ENCODE measurements around the gene RALB.
"Not testable (repeated sequence)": the region's sequence is repeated elsewhere in the genome, so short reads cannot be mapped to it uniquely, and the experiment has no call there.

The RALB gene

GRCh38 chr2:120225549-120226065 is 27.0 kb upstream of the RALB start:
- no peak for DNase-seq

DNA sequence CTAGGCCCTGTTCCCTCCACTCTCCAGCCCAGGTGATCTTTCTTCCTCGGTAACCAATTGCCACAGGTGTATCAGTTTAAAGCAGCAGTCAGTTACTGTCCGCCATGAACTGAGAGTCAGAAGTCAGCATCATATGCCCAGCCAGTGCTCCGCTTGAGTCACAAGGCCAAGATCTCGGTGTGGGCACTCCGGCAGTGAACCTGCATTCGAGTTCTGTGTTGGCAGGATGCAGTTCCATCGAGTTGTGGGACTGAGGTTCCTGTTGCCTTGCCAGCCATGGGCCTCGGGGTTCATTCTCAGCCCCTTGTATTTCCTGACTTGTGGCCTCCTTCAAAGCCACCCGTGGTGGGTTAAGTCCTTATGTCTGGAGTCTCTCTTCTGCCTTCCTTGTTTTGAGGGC is 26.3 kb upstream of the RALB start:
- DNase-seq, result no peak

DNA sequence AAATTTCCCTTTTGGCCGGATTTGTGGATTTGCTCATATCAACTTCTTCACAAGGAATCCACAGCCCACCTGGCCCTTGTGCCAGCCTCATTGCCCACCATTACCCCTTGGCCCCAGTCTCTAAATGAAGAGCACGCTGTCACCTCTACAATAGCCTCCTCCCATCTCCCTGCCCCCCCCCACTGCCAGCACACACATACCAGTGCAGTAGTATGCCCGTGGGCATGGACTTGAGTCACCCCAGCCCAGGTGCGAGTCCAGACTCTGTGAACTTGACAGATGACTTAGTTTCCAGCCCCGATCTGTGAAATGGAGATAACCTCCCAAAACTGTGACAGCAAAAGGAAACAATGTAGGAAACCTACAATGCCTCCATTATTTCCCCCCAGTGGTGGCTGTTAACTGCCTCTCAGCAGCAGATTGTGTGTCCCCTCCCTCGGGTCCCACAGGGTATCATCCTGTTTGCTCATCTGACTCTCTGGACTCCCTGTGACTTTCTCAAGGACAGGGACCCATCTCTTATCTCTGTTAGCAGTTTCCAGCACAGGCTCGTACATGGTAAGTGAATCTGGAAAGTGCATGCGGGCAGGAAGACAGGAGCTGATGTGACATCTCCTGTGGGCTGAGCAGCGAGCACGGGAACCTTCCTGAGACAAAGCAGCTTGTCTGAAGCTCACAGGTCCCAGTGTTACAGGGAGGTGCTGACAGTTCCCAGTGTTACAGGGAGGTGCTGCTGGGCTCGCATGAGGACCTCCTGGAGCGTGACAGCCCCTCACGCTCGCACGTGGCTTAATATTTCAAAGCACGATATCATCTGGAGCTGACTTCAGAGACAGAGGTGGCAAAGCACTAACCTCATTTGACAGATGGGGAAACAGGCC is 25.3 kb upstream of the RALB start:
- no peak for DNase-seq

DNA sequence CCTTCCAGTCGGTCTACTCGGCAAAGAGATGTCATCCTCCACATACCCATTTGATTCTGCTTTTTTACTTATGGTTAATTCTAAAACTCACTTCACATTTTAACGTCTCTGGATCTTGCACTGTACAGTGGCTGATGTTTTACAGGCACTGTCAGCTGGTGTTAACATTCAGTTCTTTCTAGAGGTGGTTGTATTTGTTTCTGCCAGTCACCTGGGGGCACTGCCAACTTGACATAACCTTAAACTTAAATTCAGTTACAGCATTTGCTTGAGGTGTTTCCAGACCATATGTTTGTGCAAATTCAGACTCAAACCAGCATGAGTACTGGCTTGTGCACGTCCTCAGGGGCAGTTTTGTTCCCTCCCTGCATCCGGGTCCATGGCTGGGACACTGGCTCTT is 24.1 kb upstream of the RALB start:
- no peak for DNase-seq

- DNase-seq, result no peak
These were observed 23.3 kb upstream of the RALB start for GRCh38 chr2:120229341-120229740.

DNA sequence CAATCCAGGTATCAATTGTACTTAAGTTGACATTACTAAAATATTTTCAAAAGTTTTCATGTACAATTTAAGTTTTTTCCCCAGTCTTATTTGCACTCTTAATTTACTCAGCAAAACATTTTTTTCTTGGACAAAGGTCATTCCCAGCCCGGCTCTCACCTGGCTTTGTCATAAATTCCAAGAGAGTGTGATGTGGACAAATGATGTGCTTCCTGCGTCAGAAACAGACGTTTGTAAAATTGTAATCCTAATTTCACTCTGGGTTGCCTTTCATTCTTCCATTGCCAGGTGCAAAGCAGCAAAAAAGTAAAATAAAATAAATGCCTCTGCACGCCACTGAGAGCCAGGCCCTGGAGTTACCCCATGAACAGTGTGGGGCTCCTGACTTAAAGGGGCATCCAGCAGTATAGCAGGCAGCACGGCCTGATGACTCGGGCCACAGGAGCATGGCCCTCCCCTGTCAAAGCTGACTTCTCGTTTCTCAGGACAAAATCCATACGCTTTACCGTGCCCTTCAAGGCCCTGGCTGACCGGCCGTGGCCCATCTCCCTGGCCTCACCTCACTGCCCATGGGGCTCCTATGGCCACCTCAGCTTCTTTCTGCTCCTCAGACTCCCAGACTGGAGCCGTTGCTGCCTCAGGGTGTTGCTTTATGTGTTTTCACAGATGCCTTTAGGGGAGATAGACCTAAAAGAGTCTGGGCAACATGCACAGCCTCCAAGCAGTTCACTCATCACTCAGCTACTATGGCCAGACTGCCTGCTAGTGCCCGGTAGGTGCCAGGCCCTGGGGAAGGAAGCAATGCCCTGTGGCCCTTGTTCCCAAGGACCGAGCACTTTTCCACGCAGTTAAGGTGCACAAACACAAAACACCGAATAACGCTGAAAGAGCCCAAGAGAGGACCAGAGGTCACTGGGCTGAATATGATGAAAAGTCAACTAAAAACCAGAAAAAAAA is 21.9 kb upstream of the RALB start:
- DNase-seq, result no peak

GRCh38 chr2:120231564-120231973 is 21.1 kb upstream of the RALB start:
- DNase-seq, result no peak

DNA sequence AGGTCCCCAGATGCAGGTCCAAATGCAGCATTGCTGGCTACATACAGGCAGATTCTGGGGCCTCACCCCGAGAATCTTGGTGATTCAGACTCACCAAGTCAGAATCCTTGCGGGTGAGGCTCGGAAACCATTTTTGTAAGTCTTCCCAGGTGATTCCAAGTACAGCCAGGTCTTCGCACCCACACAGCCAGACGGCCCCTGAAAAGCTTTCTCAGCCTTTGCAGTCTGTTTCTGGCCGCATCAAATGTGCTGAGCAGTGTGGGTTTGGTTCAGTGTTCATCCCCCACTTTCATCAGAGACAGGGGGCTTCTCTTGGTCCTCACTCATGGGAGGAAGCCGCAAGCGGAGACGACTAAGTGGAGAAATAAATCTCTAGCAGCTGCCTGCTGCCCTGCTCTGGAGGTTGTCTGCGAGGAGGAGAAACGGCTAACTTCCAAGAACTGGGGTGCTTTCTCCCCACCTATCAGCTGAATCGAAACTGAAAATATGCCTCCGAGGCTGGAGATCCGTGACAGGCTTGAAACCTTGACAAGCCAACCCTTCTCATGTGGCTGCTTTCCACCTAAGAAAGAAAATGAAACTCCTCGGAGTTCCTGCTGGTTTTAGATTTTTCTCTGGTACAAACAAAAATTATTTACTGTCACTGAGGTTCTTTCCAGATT is 20.5 kb upstream of the RALB start:
- DNase-seq, result no peak

- no peak for DNase-seq
These were observed 19.4 kb upstream of the RALB start for GRCh38 chr2:120233292-120233691.

GRCh38 chr2:120235158-120235557 is 17.5 kb upstream of the RALB start:
- not testable (repeated sequence) for DNase-seq

- no peak for DNase-seq
These were observed 17.0 kb upstream of the RALB start for GRCh38 chr2:120235681-120236080.

GRCh38 chr2:120236316-120236715 is 16.3 kb upstream of the RALB start:
- no peak for DNase-seq

DNA sequence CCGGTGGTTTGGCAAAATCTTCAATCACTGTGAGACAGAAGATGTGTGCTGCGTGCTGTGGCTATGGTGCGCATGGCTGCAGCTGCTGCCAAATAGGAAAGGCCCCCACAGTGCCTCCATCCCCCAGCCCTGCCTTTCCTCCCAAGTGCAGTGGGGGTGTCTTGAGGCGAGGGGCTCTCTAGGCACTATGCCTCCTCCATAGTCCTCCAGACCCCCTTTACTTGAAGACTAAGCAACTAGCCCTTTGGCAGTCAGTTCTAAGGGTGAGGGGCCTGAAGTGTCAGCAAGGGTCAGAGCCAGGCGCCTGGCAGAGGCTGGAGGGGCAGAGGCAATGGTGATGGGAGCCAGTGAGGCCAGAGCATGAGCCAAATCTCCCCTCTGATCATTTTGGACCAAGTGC is 15.9 kb upstream of the RALB start:
- no peak for DNase-seq

DNA sequence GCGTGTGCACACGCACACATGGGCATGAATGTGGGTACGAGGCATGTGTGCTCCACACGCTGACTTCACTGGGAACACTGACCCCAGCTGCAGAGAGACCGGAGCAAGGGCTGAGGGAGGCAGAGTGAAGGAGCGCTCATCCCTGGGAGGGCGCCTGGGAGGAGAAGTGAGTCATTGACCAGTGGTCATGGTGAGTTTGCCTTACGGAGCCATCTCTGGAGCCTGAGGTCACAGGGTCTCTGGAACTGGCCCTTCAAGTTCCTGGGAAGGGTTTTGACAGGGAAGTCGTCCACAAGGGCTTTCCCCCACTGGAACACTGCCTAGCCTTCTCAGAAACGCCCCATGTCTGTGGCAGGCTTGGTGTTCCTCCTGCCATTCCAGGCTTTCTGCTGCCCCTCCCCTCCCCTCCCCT is 15.2 kb upstream of the RALB start:
- no peak for DNase-seq

DNA sequence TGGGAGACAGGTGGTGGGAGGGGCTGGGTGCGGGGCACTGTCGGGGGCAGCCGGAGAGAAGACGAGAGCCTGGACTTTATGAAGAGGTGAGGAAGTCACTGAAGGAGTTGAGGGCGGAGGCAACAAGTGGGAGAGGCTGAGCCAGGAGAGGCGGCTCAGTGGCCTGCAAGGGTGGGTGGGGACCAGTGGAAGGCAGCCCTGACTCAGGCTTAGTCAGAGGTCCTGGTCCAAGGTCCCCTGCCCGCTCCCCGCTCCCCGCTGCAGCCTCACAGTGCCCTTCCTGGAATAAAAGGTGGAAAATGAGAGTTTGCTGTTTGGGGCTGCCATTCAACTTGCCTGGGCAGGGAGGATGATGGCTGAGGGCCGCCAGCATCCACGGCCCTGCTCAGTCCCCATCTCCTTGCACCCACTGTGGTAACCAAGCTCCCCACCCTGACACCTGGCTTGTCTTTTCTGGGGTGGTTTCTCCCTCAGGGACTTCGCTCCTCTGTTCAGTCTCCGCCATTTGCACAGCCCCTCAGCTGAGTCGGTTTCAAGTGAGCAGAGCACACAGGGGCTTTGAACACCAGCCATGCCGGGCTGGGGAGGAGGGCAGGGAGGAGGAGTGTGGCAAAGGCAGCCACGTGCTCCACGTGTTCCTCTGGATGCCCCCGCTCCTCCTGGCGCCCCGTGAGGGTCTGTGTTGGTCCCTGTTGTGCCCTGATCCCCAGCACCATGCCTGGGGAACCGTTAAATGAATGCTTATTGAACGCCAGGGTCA is 13.7 kb upstream of the RALB start:
- DNase-seq, result peak; percentile 72

- DNase-seq, result peak; percentile 48
These were observed 13.0 kb upstream of the RALB start for GRCh38 chr2:120239488-120240287.

DNA sequence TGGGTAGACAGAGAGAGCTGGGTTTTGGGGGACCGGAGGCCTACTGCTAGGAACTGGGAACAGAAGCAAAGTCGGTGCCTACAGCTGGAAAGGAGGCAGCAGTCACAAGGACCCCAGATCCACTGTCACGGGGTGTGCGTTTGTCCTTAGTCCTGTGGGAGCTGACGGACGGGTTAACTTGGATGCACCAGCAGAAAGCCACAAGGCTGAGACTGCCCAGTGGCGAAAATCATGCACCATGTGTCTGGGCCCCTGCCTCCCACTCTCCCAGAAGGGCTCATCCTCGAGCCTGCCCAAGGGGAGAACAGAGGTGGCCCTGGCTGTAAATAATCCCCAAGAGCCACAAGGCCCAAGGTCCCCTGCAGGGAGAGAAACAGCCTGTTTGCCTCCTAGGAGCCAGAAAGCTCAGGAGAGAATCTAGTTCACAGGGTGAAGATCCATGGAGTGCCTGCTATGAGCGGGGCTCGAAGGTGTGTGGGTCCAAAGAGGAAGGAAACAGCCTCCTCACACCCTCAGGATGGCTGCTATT is 11.7 kb upstream of the RALB start:
- DNase-seq, result no peak

DNA sequence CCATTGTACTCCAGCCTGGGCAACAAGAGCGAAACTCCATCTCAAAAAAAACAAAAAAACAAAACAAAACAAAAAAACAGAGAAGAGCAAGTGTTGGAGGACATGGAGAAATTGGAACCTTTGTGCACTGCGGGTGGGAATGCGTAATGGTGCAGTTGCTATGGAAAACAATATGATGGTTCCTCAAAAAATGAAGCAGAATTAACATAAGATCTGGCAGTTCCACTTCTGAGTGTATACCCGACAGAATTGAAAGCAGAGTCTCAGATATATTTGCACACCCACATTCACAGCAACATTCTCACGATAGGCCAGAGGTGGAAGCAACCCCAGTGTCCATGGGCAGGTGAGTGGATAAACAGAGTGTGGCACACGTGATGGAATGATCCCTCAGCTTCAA is 11.0 kb upstream of the RALB start:
- DNase-seq, result no peak

DNA sequence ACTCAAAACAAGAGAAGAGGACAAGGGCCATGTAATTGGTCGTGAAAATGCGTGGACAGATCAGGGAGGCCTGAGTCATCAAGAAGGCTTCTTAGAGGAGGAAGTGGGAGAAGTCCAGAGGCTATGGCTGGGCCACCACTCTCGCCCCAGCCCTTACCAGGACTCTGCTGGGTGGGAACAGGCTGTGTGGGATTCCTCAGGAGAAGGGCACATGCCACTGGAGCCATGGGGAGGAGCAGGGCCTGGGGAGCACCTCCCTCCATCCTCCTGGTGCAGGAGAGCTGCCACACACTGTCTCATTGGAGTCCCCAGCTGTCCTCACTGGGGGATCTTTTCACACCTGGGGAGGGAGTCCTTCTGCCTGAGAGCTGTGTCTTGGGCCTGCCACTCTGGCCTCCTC is 9.4 kb upstream of the RALB start:
- DNase-seq, result peak; percentile 9

DNA sequence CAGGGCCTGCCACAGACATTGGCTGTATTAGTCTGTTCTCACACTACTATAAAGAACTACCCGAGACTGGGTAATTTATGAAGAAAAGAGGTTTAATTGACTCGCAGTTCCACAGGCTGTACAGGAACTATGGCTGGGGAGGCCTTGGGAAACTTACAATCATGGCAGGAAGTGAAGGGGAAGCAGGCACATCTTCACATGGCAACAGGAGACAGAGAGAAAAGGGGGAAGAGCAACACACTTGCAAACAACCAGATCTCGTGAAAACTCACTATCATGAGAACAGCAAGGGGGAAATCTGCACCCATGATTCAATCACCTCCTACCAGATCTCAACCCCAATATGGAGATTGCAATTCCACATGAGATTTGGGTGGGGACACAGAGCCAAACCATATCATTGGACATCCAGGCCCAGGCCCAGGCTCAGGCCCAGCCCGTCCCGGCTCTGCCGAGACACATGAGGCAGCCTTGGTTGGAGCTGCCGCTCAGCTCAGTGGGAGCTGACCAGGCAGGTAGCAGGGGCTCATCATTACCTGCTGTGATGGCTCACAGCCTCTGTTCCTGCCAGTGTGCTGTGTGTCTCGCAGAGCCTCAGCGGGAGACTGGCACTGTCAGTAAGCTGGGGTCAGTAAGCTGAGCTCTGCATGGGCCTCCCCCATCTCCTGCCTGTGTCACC is 8.6 kb upstream of the RALB start:
- no peak for DNase-seq

Data from amniotic stem cell (primary cell).